H1 (cell line): Measurements from ENCODE around the gene RHOB. TPM values are rescaled to one million over a fixed set of nuclear protein-coding genes. Genes with fewer than 3 reads are reported as not detected.

Source experiments
- CTCF ChIA-PET: fragments of 300-600 bp; sonication (Branson Sonifier 250); formaldehyde crosslinking; loops from one replicate; lab custom pipeline; 2021; ENCODE audit not compliant: partially characterized antibody; lab: Charles Lee
- POLR2A ChIA-PET: fragments of 300-600 bp; sonication (Branson Sonifier 250); formaldehyde crosslinking; loops from one replicate; lab custom pipeline; 2021; ENCODE audit warnings: inconsistent platforms; ENCODE audit not compliant: partially characterized antibody; lab: Charles Lee
- DNase-seq, 2 experiments: peaks; one replicate each; pipeline versions ENCODE4 v3.0.0 to v3.0.0-alpha.2; 2010 to 2022; ENCODE audit warnings: low spot score in 2 of 2, low read depth in 1 of 2, mixed read lengths in 1 of 2
- FAIRE-seq: peaks from 2 replicates; lab custom pipeline; 2011; peaks lifted over from hg19 to GRCh38; lab: Jason Lieb, UNC
- H2AFZ ChIP-seq: 2 replicates; pipeline ENCODE4 v1.8.1; 2012; ENCODE audit warnings: low read length, inconsistent platforms
- H2AK5ac ChIP-seq: 2 replicates; pipeline ENCODE4 v1.6.1; 2013; ENCODE audit warnings: low read depth, low read length
- H2BK120ac ChIP-seq: replicated peaks from 2 replicates; pipeline ENCODE3; 2013; ENCODE audit warnings: low read depth, low read length, inconsistent platforms
- H2BK12ac ChIP-seq: 2 replicates; pipeline ENCODE4 v1.6.1; 2013; ENCODE audit warnings: low read depth, low read length
- H2BK15ac ChIP-seq: 2 replicates; pipeline ENCODE4 v1.6.1; 2013; ENCODE audit warnings: low read length
- H2BK20ac ChIP-seq: 2 replicates; pipeline ENCODE4 v1.6.1; 2013; ENCODE audit warnings: low read length
- H2BK5ac ChIP-seq: 2 replicates; pipeline ENCODE4 v1.6.1; 2013; ENCODE audit warnings: low read depth, low read length
- H3K14ac ChIP-seq: 2 replicates; pipeline ENCODE4 v1.6.1; 2013; ENCODE audit warnings: inconsistent platforms; ENCODE audit not compliant: insufficient read length
- H3K18ac ChIP-seq: 2 replicates; pipeline ENCODE4 v1.6.1; 2013; ENCODE audit warnings: low read length; ENCODE audit errors: extremely low read depth
- H3K23ac ChIP-seq: 2 replicates; pipeline ENCODE4 v1.6.1; 2013; ENCODE audit warnings: inconsistent platforms; ENCODE audit not compliant: insufficient read length
- H3K23me2 ChIP-seq: 2 replicates; pipeline ENCODE4 v1.6.1; 2013; ENCODE audit warnings: low read depth, low read length
- H3K27ac ChIP-seq: 2 replicates; pipeline ENCODE4 v1.6.1; 2011; ENCODE audit warnings: low read depth, low read length, inconsistent platforms
- H3K27me3 ChIP-seq, 4 experiments: replicated peaks in 1 of 4; 1 replicate in 1 of 4; 2 replicates in 3 of 4; pipeline versions ENCODE4 v1.6.1 to v1.8.1; 2011 to 2013; ENCODE audit warnings: low read length in 3 of 4, mild to moderate bottlenecking in 3 of 4, inconsistent platforms in 2 of 4, mixed read lengths in 2 of 4, moderate library complexity in 1 of 4; ENCODE audit not compliant: control insufficient read depth in 3 of 4, insufficient read depth in 3 of 4; ENCODE audit errors: extremely low read depth in 1 of 4
- H3K36me3 ChIP-seq, 4 experiments: 2 replicates each; pipeline versions ENCODE4 v1.6.1 to v1.8.1; 2011 to 2013; ENCODE audit warnings: mild to moderate bottlenecking in 4 of 4, low read length in 3 of 4, moderate library complexity in 2 of 4, control low read depth in 1 of 4, inconsistent platforms in 1 of 4; ENCODE audit not compliant: insufficient read depth in 4 of 4, control insufficient read depth in 2 of 4
- H3K4ac ChIP-seq: replicated peaks from 2 replicates; pipeline ENCODE3; 2013; ENCODE audit warnings: low read length, low read depth, mixed read lengths, inconsistent platforms; ENCODE audit not compliant: insufficient read length
- H3K4me1 ChIP-seq, 4 experiments: replicated peaks in 1 of 4; 1 replicate in 1 of 4; 2 replicates in 3 of 4; pipeline versions ENCODE4 v1.6.1 to v1.8.1; 2011 to 2013; ENCODE audit warnings: low read length in 3 of 4, inconsistent platforms in 2 of 4, mixed read lengths in 1 of 4; ENCODE audit not compliant: insufficient read depth in 4 of 4, control insufficient read depth in 3 of 4
- H3K4me2 ChIP-seq, 2 experiments: 2 replicates each; pipeline versions ENCODE4 v1.6.1 to v1.8.1; 2011 to 2013; ENCODE audit warnings: low read depth in 2 of 2, low read length in 2 of 2, control low read depth in 1 of 2, inconsistent platforms in 1 of 2, mild to moderate bottlenecking in 1 of 2; ENCODE audit not compliant: insufficient read depth in 1 of 2
- H3K4me3 ChIP-seq, 4 experiments: fragments of 200-600, 300-600 bp in 1 of 4; sonication (generic), shearing (Covaris generic), sonication (Bioruptor Twin) in 1 of 4; 2 replicates each; pipeline versions ENCODE4 v1.5.1 to v1.8.1; 2011 to 2016; ENCODE audit warnings: low read length in 4 of 4, low read depth in 3 of 4, control low read depth in 2 of 4, inconsistent platforms in 2 of 4, mild to moderate bottlenecking in 2 of 4, mixed read lengths in 1 of 4, moderate library complexity in 1 of 4; ENCODE audit not compliant: insufficient read depth in 2 of 4; ENCODE audit errors: extremely low read depth in 1 of 4
- H3K56ac ChIP-seq: replicated peaks from 2 replicates; pipeline ENCODE3; 2013; ENCODE audit warnings: low read depth, mild to moderate bottlenecking, mixed read lengths, low read length, inconsistent platforms; ENCODE audit not compliant: insufficient read length
- H3K79me1 ChIP-seq: 2 replicates; pipeline ENCODE4 v1.6.1; 2013; ENCODE audit warnings: low read depth, low read length, control low read depth
- H3K79me2 ChIP-seq, 2 experiments: 2 replicates each; pipeline versions ENCODE4 v1.6.1 to v1.8.1; 2012 to 2013; ENCODE audit warnings: low read length in 2 of 2, mild to moderate bottlenecking in 2 of 2, inconsistent platforms in 1 of 2; ENCODE audit not compliant: insufficient read depth in 2 of 2, control insufficient read depth in 1 of 2
- H3K9ac ChIP-seq, 4 experiments: replicated peaks in 1 of 4; 1 replicate in 1 of 4; 2 replicates in 3 of 4; pipeline versions ENCODE4 v1.6.1 to v1.8.1; 2011 to 2013; ENCODE audit warnings: low read depth in 3 of 4, low read length in 3 of 4, control low read depth in 2 of 4, mild to moderate bottlenecking in 2 of 4, moderate library complexity in 2 of 4, inconsistent platforms in 1 of 4; ENCODE audit errors: extremely low read depth in 1 of 4
- H3K9me3 ChIP-seq, 2 experiments: 2 replicates each; pipeline versions ENCODE4 v1.6.1 to v1.8.1; 2012 to 2013; ENCODE audit warnings: mild to moderate bottlenecking in 2 of 2, moderate library complexity in 2 of 2, control low read depth in 1 of 2, inconsistent platforms in 1 of 2, low read depth in 1 of 2, low read length in 1 of 2, mixed read lengths in 1 of 2; ENCODE audit not compliant: insufficient read depth in 2 of 2
- H4K20me1 ChIP-seq, 2 experiments: replicated peaks in 1 of 2; 2 replicates each; pipeline versions ENCODE3 to v1.8.1; 2011 to 2013; ENCODE audit warnings: inconsistent platforms in 2 of 2, low read length in 2 of 2, mild to moderate bottlenecking in 1 of 2; ENCODE audit not compliant: insufficient read depth in 2 of 2, control insufficient read depth in 1 of 2
- H4K5ac ChIP-seq: 2 replicates; pipeline ENCODE4 v1.6.1; 2013; ENCODE audit warnings: low read length, low read depth, mixed read lengths, inconsistent platforms; ENCODE audit not compliant: insufficient read length
- H4K8ac ChIP-seq: 2 replicates; pipeline ENCODE4 v1.8.0; 2013; ENCODE audit warnings: mild to moderate bottlenecking, moderate library complexity, low read length, inconsistent platforms; ENCODE audit not compliant: insufficient read depth; ENCODE audit errors: extremely low read depth
- H4K91ac ChIP-seq: replicated peaks from 2 replicates; pipeline ENCODE3; 2013; ENCODE audit warnings: low read length, mixed read lengths, inconsistent platforms; ENCODE audit not compliant: insufficient read length
- BACH1 ChIP-seq: IDR thresholded peaks from 2 replicates; pipeline ENCODE4 v1.6.1; 2012; ENCODE audit warnings: low read length, improper control_type of control experiment
- FOSL1 ChIP-seq: IDR thresholded peaks from 2 replicates; pipeline ENCODE4 v1.6.1; 2011; ENCODE audit warnings: mild to moderate bottlenecking, low read depth, low read length, moderate library complexity; ENCODE audit not compliant: insufficient read depth
- NANOG ChIP-seq: IDR thresholded peaks from 2 replicates; pipeline ENCODE4 v1.6.1; 2011; ENCODE audit warnings: low read length, low read depth, mild to moderate bottlenecking, inconsistent platforms; ENCODE audit not compliant: insufficient read depth, poor library complexity, severe bottlenecking
- RBBP5 ChIP-seq: IDR thresholded peaks from 2 replicates; pipeline ENCODE4 v1.7.1; 2012; ENCODE audit warnings: low read depth, mild to moderate bottlenecking, inconsistent platforms, low read length, moderate library complexity, borderline replicate concordance
- SP1 ChIP-seq: IDR thresholded peaks from 2 replicates; pipeline ENCODE4 v1.6.1; 2011; ENCODE audit warnings: low read depth, low read length
- SUZ12 ChIP-seq: fragments of 200-600 bp; sonication (generic); IDR thresholded peaks from 2 replicates; pipeline ENCODE4 v1.6.1; 2012; ENCODE audit warnings: mild to moderate bottlenecking, inconsistent platforms, low read length, moderate library complexity, mixed read lengths
- TAF1 ChIP-seq: IDR thresholded peaks from 2 replicates; pipeline ENCODE4 v1.6.1; 2011; ENCODE audit warnings: mild to moderate bottlenecking, low read depth, low read length
- WGBS, 2 experiments: shearing (Covaris generic) in 1 of 2; methylation state at CpG; one replicate each; pipeline versions ENCODE4 v1.1.6 to v1.1.7; 2013 to 2015; ENCODE audit warnings: low lambda C conversion rate in 2 of 2, mixed read lengths in 2 of 2, inconsistent platforms in 1 of 2, low coverage in 1 of 2, missing lambda C conversion rate in 1 of 2; ENCODE audit not compliant: insufficient replicate concordance in 2 of 2, insufficient coverage in 1 of 2, insufficient read length in 1 of 2; ENCODE audit errors: extremely low coverage in 1 of 2, missing lambda C conversion rate in 1 of 2; 5-methylcytosine and 5-hydroxymethylcytosine counted together
- polyA plus RNA-seq, 7 experiments: library from polyadenylated mRNA; depleted of rRNA in 3 of 7; stranded (reverse) in 5 of 7; unstranded in 2 of 7; fragments of >200 nt in 5 of 7; fragments of 200-250 nt in 2 of 7; gene quantifications; 1 replicate in 5 of 7; 2 replicates in 1 of 7; 4 replicates in 1 of 7; pipeline versions ENCODE4 v1.2.1 to v1.2.3, GENCODE V29; 2011 to 2013; ENCODE audit warnings: missing spikeins in 2 of 7, mixed read lengths in 2 of 7
- total RNA-seq: library from RNA; stranded (reverse); fragmentation: NEBNext Ultra II Directional; extraction: Animal tissue kit (Norgen Biotek cat#: 25700); gene quantifications from 2 replicates; pipeline ENCODE4 v1.2.1, GENCODE V29; 2021
- TF ChIP-seq, protein P1 (sequence below): IDR thresholded peaks from 2 replicates; pipeline ENCODE4 v1.6.1; 2011; ENCODE audit warnings: low read depth, mild to moderate bottlenecking, low read length; ENCODE audit not compliant: insufficient read depth

Gene RHOB
- total and polyA plus RNA-seq, 2 of the 8 experiments (the other 6 are each of a cell fraction or from before 2014, with no cell fraction given) = 9.3 to 9.5 TPM

DNA sequence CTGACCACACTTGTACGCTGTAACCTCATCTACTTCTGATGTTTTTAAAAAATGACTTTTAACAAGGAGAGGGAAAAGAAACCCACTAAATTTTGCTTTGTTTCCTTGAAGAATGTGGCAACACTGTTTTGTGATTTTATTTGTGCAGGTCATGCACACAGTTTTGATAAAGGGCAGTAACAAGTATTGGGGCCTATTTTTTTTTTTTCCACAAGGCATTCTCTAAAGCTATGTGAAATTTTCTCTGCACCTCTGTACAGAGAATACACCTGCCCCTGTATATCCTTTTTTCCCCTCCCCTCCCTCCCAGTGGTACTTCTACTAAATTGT, 2.1 kb downstream of the RHOB start:
- Histone ChIP-seq H4K8ac (no peak overlapping the region), H4K91ac (no peak overlapping the region), H2BK12ac (no peak overlapping the region), H3K27ac (no peak overlapping the region), H2AFZ (no peak overlapping the region), H3K14ac (no peak overlapping the region), H3K36me3 (no peaks in the 10 kb centered on the region), H3K23ac (no peak overlapping the region), H4K20me1 (peaks cover 12% of the 10 kb centered on the region in 2 experiments), H3K4me3 (peak overlapping the region; percentile 61 to 73 (median 66); a peak in 5 of 8 replicates), H3K56ac (no peak overlapping the region), H3K79me2 (no peaks in the 10 kb centered on the region), H4K5ac (no peak overlapping the region), H3K9me3 (no peaks in the 10 kb centered on the region), H3K23me2 (peaks cover 14% of the 10 kb centered on the region; the same call in 1 of the 2 replicates), H2AK5ac (no peak overlapping the region), H3K9ac (no peak overlapping the region), H2BK120ac (no peak overlapping the region), H3K4ac (no peak overlapping the region), H3K18ac (no peak overlapping the region), H3K79me1 (no peaks in the 10 kb centered on the region), H2BK5ac (no peak overlapping the region), H2BK15ac (no peak overlapping the region), H3K4me1 (peaks cover 9 to 16% (median 13%) of the 10 kb centered on the region in 4 experiments), H3K4me2 (peak overlapping the region in 1 of 2 experiments; percentile 98; a peak in 1 of 4 replicates), H2BK20ac (no peak overlapping the region), H3K27me3 (peaks cover 15 to 54% (median 37%) of the 10 kb centered on the region in 4 experiments)
- 46% methylated on average over 1 of the region's 1 CpG; no CpG with 5 or more reads in 1 of the 2 experiments for WGBS, 2 experiments
- no peak for FAIRE-seq
- POLR2A ChIA-PET = interaction anchor here (1.3 to 3.6 kb wide), 9 partner anchors 10 to 193 kb away, joined by 4 to 57 read pairs (median 15); no protein-coding TSS in a partner anchor
- TF ChIP-seq SUZ12 = no peak
- TF ChIP-seq NANOG = no peak
- no peak for TF ChIP-seq TAF1
- no peak for TF ChIP-seq FOSL1
- TF ChIP-seq, protein P1, sequence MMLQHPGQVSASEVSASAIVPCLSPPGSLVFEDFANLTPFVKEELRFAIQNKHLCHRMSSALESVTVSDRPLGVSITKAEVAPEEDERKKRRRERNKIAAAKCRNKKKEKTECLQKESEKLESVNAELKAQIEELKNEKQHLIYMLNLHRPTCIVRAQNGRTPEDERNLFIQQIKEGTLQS = no peak
- TF ChIP-seq RBBP5 = no peak
- TF ChIP-seq BACH1 = no peak
- TF ChIP-seq SP1 = peak; percentile 1; the same call in 1 of the 2 replicates
- no peak for DNase-seq
- CTCF ChIA-PET = interaction anchor here (0.9 to 13.5 kb wide), 16 partner anchors 11 to 212 kb away, joined by 3 to 367 read pairs (median 6); partner anchors contain the start of gene HS1BP3
